ENCODE results near the gene TMCO1.
"Not testable (repeated sequence)": the region's sequence is repeated elsewhere in the genome, so short reads cannot be mapped to it uniquely, and the experiment has no call there.

TMCO1 gene

DNA sequence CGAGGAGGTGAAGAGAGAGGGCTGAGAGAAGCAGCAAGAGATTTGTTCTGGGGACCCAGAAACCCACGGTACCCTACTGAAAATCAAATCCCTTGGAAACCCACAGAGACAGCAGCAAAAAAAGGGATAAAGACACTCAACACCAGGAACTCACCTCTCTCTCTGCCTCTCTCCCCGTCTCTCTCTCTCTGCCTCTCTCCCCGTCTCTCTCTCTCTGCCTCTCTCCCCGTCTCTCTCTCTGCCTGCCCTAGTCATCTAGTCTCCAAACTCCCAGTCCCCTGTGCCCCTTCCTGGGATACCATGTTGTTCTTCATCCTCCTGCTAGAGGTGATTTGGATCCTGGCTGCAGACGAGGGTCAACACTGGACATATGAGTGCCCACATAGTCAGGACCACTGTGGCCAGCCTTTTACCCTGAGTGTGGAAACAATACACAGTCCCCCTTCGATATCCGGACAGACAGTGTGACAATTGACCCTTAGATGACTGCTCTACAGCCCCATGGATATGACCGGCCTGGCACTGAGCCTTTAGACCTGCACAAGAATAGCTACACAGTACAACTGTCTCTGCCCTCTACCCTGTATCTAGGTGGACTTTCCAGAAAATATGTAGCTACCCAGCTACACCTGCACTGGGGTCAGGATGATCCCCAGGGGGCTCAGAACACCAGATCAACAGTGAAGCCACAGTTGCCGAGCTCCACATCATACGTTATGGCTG lies 60.5 kb downstream of the TMCO1 start:
- Histone ChIP-seq H3K27ac (no peak overlapping the region), H2AFZ (ENCODE audit: low read depth) (no peak overlapping the region), H3K36me3 (ENCODE audit: insufficient read depth) (no peaks in the 10 kb centered on the region), H4K20me1 (ENCODE audit: insufficient read depth) (no peaks in the 10 kb centered on the region), H3K79me2 (ENCODE audit: insufficient read depth, low read depth) (no peaks in the 10 kb centered on the region), H3K4me3 (IDR thresholded peaks at IDR 0.05; ENCODE audit: insufficient read depth, low read depth, low read length) (no peak overlapping the region), H3K27me3 (ENCODE audit: insufficient read depth, low read depth) (no peaks in the 10 kb centered on the region), H3K4me1 (ENCODE audit: low read depth, poor library complexity, severe bottlenecking) (no peaks in the 10 kb centered on the region), H3K9ac (no peak overlapping the region), H3K4me2 (no peak overlapping the region)
- TF ChIP-seq CTCF (conservative IDR thresholded peaks at IDR 0.05; ENCODE audit: low read depth, low read length) = no peak

- no peak for TF ChIP-seq CTCF (conservative IDR thresholded peaks at IDR 0.05; ENCODE audit: low read depth, low read length)
- Histone ChIP-seq H3K79me2 (ENCODE audit: insufficient read depth, low read depth) (no peaks in the 10 kb centered on the region), H3K4me1 (ENCODE audit: low read depth, poor library complexity, severe bottlenecking) (peaks cover 9% of the 10 kb centered on the region), H3K9ac (no peak overlapping the region), H3K27me3 (ENCODE audit: insufficient read depth, low read depth) (no peaks in the 10 kb centered on the region), H3K27ac (no peak overlapping the region), H3K36me3 (ENCODE audit: insufficient read depth) (no peaks in the 10 kb centered on the region), H3K4me3 (IDR thresholded peaks at IDR 0.05; ENCODE audit: insufficient read depth, low read depth, low read length) (no peak overlapping the region), H2AFZ (ENCODE audit: low read depth) (no peak overlapping the region), H4K20me1 (ENCODE audit: insufficient read depth) (no peaks in the 10 kb centered on the region), H3K4me2 (no peak overlapping the region)
These were observed 65.0 kb downstream of the TMCO1 start for GRCh38 chr1:165703648-165704047.

- H3K79me2 ChIP-seq (ENCODE audit: insufficient read depth, low read depth) = peaks cover 13% of the 10 kb centered on the region
- not testable (repeated sequence) for H2AFZ ChIP-seq (ENCODE audit: low read depth); H4K20me1 ChIP-seq (ENCODE audit: insufficient read depth); H3K4me3 ChIP-seq (IDR thresholded peaks at IDR 0.05; ENCODE audit: insufficient read depth, low read depth, low read length); H3K4me2 ChIP-seq; H3K36me3 ChIP-seq (ENCODE audit: insufficient read depth); H3K27me3 ChIP-seq (ENCODE audit: insufficient read depth, low read depth); H3K9ac ChIP-seq; H3K27ac ChIP-seq
- H3K4me1 ChIP-seq (ENCODE audit: low read depth, poor library complexity, severe bottlenecking) = peaks cover 16% of the 10 kb centered on the region
These were observed 66.7 kb downstream of the TMCO1 start for GRCh38 chr1:165701922-165702321.

DNA sequence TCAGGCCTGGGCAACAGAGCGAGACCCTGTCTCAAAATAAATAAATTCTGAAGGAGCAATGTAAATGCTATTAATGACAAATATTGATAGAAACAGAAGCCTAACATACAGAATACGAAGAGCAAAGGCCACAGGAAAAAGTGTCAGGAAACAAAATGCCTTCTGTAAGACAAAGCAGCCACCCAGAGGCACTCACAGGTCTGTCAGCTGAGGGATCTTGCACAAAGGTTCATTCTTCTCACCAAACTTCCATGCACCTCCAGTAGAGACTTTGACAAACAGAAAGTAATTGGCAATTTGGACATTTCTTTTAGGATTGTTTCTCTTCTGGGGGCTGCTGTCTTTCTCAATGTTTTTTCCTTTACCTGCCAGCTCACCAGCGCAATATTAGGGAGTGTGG lies 69.1 kb downstream of the TMCO1 start:
- H3K4me2 ChIP-seq = peak overlapping the region; percentile 83; the same call in 1 of the 2 replicates
- H3K4me1 ChIP-seq (ENCODE audit: low read depth, poor library complexity, severe bottlenecking) = peaks cover 28% of the 10 kb centered on the region
- no peak for TF ChIP-seq CTCF (conservative IDR thresholded peaks at IDR 0.05; ENCODE audit: low read depth, low read length)
- no peak overlapping the region for H3K9ac ChIP-seq
- no peak overlapping the region for H3K27ac ChIP-seq
- H3K27me3 ChIP-seq (ENCODE audit: insufficient read depth, low read depth) = no peaks in the 10 kb centered on the region
- H3K4me3 ChIP-seq (IDR thresholded peaks at IDR 0.05; ENCODE audit: insufficient read depth, low read depth, low read length) = no peak overlapping the region
- peaks cover 35% of the 10 kb centered on the region for H3K79me2 ChIP-seq (ENCODE audit: insufficient read depth, low read depth)
- no peak overlapping the region for H2AFZ ChIP-seq (ENCODE audit: low read depth)
- no peaks in the 10 kb centered on the region for H3K36me3 ChIP-seq (ENCODE audit: insufficient read depth)
- H4K20me1 ChIP-seq (ENCODE audit: insufficient read depth) = peaks cover 6% of the 10 kb centered on the region; the same call in 1 of the 2 replicates

- H3K36me3 ChIP-seq (ENCODE audit: insufficient read depth) = no peaks in the 10 kb centered on the region
- no peak for TF ChIP-seq CTCF (conservative IDR thresholded peaks at IDR 0.05; ENCODE audit: low read depth, low read length)
- peak overlapping the region; percentile 86 for H3K27ac ChIP-seq
- H3K4me2 ChIP-seq = peak overlapping the region; percentile 83
- H3K4me3 ChIP-seq (IDR thresholded peaks at IDR 0.05; ENCODE audit: insufficient read depth, low read depth, low read length) = peak overlapping the region; percentile 90
- peaks cover 6% of the 10 kb centered on the region; the same call in 1 of the 2 replicates for H4K20me1 ChIP-seq (ENCODE audit: insufficient read depth)
- peaks cover 41% of the 10 kb centered on the region for H3K79me2 ChIP-seq (ENCODE audit: insufficient read depth, low read depth)
- peak overlapping the region; percentile 87 for H2AFZ ChIP-seq (ENCODE audit: low read depth)
- no peaks in the 10 kb centered on the region for H3K27me3 ChIP-seq (ENCODE audit: insufficient read depth, low read depth)
- H3K4me1 ChIP-seq (ENCODE audit: low read depth, poor library complexity, severe bottlenecking) = peaks cover 28% of the 10 kb centered on the region
- H3K9ac ChIP-seq = peak overlapping the region; percentile 85; the same call in 1 of the 2 replicates
These were observed 70.0 kb downstream of the TMCO1 start for GRCh38 chr1:165698761-165699052.
